Activated T-helper 1 cell treated with anti-CD3 and anti-CD28 coated beads, Interleukin-2, amount 50 U/mL, for 16 hours (primary cell): ENCODE results near the gene TRMT112.
A peak's percentile ranks its signal among the peaks of the same experiment; 100 is the strongest.

Experiments
- DNase-seq, 2 donors: peaks; one replicate each; pipeline ENCODE4 v3.0.0-alpha.2; 2020; ENCODE audit warnings: low read depth in 1 of 2, low spot score in 1 of 2

The TRMT112 gene

DNA sequence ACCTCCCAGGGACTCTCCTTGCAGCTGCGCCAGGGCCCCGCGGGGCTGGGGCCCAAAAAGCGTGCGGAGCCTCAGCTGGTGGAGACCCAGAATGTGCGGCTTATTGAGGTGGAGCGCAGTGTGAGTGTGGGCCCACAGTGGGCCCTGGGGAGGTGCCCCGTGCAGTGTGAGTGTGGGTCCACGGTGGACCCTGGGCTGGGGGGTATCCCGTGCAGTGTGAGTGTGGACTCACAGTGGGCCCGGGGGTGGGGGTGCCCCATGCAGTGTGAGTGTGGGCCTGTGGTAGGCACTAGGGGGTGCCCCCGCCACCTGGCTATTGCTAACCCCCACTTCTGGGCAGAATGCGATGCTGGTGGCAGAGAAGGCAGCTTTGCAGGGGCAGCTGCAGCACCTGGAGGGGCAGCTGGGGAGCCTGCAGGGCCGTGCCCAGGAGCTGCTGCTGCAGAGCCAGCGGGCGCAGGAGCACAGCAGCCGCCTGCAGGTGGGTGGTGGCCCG, 33.8 kb upstream of the TRMT112 start:
- DNase-seq: no peak

GRCh38 chr11:64349404-64349803, 32.0 kb upstream of the TRMT112 start:
- no peak for DNase-seq

DNA sequence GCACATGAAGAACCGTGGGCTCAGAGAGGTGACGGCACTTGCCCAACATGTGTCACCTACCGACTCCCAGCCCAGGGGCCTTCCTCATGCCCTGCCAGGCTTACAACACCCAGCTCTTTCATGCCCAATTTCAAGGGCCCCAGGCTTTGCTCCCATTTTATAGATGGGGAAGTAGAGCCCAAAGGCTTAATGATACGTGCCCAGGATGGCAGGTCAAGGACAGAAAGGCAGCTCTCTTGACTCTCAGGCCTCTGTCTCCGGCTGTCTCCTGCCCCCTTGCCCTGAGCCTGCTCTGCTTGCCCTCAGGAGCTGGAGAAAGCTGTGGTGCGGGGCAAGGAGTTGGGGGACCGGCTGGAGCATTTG, 31.6 kb upstream of the TRMT112 start:
- no peak for DNase-seq

GRCh38 chr11:64348383-64349024, 31.1 kb upstream of the TRMT112 start:
- no peak for DNase-seq

DNA sequence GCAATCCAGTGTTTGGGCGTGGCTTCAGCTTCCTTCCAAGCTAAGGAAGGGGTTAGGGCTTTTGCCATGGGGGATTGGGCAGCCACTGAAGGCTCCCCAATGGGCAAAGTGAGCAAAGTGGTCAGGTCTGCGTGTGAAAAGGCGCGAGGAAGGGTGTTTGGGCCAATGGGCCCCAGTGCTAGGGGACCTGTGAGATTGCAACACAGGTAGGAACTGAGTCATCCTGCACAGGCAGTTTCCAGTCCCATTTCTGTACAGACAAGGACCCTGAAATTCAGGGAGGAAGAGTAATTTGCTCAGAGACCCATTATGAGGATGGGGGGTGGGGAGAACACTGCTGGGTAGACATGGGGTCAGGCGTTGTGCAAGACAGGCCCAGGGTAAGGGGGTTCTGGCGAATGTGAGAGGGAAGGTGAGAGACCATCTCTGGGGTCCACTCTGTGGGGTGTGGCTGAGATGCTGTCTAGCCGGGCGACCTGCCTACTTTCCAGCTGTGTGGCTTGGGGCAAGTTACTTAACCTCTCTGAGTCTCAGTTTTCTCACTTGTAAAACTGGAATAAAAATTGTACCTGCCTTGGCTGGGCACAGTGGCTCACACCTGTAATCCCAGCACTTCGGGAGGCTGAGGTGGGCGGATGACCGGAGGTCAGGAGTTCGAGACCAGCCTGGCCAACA, 30.0 kb upstream of the TRMT112 start:
- DNase-seq: no peak

DNA sequence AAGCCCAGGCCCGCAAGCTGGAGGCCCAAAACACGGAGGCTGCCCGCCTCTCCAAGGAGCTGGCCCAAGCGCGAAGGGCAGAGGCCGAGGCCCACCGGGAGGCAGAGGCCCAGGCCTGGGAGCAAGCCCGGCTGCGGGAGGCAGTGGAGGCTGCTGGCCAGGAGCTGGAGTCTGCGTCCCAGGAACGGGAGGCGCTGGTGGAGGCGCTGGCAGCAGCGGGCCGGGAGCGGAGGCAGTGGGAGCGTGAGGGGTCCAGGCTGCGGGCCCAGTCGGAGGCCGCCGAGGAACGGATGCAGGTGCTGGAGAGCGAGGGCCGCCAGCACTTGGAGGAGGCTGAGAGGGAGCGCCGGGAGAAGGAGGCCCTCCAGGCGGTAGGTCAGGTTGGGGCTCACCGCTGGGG, 27.4 kb upstream of the TRMT112 start:
- no peak for DNase-seq

DNA sequence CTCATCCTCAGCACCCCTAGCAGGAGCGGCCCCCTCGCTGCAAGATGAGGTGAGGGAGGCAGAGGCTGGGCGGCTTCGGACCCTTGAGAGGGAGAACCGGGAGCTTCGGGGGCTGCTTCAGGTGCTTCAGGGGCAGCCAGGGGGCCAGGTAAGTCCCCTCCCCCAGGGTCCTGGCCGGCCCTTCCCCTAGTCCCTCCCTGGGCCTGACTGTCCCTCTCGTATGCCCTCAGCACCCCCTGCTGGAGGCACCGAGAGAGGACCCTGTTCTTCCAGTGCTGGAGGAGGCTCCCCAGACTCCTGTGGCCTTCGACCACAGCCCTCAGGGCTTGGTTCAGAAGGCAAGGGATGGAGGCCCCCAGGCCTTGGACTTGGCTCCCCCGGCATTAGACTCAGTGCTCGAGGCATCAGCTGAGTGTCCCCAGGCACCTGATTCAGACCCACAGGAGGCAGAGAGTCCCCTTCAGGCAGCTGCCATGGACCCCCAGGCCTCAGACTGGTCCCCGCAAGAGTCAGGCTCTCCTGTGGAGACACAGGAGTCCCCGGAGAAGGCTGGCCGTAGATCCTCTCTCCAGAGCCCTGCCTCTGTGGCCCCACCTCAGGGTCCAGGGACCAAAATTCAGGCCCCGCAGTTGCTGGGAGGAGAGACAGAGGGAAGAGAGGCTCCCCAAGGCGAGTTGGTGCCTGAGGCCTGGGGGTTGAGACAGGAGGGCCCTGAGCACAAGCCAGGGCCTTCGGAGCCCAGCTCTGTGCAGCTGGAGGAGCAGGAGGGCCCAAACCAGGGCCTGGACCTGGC, 26.6 kb upstream of the TRMT112 start:
- no peak for DNase-seq

DNA sequence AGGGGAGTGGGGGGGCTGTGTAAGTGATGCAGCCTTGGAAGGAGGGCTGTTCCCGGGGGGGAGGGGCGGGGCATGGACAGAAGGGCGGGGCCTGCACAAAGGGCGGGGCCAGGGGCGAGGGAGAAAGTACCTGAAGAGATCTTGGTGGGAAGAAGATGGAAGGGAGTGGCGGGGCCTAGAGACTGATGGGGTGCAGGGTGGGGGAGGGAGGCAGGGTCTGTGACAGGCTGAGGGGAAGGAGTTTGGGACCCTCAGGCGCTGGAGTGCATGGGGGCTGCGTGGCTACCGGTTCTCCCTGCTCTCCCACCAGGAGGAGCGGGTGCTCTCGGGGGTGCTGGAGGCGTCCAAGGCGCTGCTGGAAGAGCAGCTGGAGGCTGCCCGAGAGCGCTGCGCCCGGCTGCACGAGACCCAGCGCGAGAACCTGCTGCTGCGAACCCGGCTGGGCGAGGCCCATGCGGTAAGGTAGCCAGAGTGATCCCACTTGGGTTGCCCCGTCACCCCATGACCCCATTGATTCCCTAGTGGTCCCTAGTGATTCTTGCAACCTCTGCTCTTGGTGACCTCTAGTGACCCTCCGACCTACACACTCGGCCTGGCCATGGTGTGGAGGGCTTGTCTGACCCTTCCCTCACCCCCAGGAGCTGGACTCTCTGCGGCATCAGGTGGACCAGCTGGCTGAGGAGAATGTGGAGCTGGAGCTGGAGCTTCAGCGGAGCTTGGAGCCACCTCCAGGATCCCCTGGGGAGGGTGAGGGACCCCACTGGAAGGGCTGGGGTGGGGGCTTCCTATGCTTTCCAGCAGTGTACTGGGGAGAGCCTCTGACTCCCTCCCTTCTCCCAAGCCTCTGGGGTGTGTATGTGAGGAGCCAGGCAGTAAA, 25.7 kb upstream of the TRMT112 start:
- DNase-seq: no peak

DNA sequence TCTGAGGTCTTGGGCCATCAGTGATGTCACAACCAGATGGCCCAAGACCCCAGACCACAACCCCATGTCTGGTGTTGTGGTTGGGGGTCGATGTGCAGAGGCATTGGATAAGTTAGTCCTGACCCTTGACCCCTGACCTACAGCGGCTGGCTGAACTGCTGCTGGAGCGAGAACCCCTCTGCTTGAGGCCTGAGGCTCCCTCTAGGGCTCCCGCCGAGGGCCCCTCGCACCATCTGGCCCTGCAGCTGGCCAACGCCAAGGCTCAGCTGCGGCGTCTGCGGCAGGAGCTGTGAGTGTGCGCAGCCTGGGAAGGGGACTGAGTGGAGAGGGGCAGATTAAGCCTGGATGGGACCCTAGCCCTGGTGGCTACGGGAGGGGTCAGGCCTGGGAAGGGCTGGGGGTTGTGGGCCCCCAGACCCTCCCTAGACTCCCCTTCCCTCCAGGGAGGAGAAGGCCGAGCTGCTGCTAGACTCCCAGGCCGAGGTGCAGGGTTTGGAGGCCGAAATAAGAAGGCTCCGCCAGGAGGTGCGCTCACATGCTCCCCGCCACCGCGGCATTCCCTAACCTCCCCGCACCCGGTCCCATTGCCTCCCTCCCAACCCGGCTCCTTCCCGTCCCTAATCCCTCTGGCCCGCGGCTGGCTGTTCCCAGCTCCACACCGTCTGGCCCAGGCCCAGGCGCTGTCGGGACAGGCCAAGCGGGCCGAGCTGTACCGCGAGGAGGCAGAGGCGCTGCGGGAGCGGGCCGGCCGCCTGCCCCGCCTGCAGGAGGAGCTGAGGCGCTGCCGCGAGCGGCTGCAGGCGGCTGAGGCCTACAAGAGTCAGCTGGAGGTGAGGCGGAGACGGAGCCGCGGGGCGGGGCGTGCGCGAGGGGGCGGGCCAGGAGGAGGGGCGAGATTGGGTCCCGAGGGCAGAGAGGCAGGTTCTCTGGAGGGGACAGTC, 24.8 kb upstream of the TRMT112 start:
- DNase-seq: peak; percentile 78 to 81

DNA sequence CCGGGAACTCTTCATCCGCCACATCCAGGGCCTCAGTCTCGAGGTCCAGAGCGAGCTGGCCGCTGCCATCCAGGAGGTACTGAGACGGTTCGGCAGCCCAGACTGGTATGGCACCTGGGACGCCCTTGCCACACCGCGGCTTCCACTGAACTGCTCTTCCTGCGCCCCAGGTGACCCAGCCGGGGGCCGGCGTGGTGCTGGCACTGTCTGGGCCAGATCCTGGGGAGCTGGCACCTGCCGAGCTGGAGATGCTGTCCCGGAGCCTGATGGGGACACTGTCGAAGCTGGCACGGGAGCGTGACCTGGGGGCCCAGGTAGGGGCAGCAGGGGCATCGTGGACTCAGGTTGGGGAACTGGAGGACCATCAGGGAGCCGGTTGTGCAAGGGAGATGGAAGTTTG, 24.1 kb upstream of the TRMT112 start:
- DNase-seq: no peak

DNA sequence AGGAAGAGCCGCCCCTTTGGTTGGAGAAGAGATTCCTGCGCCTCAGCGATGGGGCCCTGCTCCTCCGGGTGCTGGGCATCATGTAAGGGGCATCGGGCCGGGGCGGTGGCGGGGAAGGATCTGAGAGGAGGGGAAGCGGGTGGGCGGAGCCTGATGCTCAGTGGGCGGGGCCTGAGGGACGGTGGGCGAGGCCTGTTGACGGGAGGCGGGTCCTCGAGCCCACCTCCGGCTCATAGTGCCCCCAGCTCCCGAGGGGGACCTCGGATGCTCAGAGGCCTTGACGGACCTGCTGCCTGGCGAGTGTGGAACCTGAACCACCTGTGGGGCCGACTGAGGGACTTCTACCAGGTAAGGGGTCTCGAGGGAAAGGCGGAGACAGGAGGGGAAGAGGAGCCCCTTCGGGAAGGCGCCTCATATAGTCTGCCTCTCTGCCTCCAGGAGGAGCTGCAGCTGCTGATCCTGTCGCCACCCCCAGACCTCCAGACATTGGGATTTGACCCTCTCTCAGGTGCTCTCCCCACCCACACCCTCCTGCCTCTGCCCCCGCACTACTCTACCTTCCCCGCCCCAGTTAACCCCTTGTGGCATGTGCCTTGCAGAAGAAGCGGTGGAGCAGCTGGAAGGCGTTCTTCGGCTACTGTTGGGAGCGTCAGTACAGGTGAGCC, 23.4 kb upstream of the TRMT112 start:
- DNase-seq: peak; percentile 54 to 65

GRCh38 chr11:64339754-64340408, 22.5 kb upstream of the TRMT112 start, which contains the start of gene CCDC88B:
Gene CCDC88B (plus strand): TSS chr11:64340204. CDS start chr11:64340267, 63 bp downstream.
- DNase-seq: peak; percentile 71 to 79

GRCh38 chr11:64339286-64339685, 21.9 kb upstream of the TRMT112 start:
- DNase-seq: no peak

GRCh38 chr11:64338716-64339115, 21.4 kb upstream of the TRMT112 start:
- no peak for DNase-seq

DNA sequence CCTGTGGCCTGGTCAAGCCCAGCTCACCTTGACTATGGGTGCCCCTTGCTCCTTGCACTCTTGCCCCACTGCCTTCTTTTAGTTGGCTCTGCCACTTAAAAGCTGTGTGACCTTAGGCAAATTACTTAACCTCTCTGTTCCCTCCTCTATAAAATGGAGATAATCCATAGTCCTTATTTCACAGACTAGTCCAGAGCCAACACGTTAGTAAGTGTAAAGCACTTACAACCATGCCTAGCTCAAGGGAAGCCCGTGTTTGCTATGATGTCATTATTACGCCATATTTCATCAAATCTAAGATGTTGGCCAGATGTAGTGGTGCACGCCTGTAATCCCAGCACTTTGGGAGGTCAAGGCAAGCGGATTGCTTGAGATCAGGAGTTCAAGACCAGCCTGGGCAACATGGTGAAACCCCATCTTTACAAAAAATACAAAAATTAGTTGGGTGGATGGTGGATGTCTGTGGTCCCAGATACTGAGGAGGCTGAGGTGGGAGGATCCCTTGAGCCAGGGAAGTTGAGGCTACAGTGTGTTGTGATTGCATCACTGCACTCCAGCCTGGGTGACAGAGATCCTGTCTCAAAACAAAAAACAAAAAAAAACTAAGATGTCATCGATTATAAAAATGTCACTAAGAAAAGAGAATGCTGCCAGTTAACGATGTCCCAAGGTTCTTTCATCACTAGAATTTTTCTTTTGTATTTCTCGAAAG, 20.3 kb upstream of the TRMT112 start:
- DNase-seq: no peak

- DNase-seq: no peak
These were observed 17.7 kb upstream of the TRMT112 start for GRCh38 chr11:64334764-64335735.

DNA sequence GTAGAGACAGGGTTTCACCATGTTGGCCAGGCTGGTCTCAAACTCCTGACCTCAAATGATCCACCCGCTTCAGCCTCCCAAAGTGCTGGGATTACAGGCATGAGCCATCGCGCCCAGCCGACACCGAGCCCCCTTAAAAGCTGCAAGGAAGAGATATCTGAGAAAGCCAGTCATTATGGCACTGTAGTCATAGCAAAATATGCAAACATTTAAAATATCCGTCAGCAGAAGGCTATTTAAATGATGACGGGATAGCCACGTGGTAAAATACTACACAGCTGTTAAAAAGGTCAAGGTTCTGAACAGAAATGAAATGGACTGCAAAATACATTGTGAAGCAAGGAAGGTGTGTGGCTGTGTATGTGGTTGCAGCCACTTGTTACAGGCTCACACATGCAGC, 16.2 kb upstream of the TRMT112 start:
- DNase-seq: no peak
